Stomach smooth muscle (tissue), 2 donors: Measurements from ENCODE around the gene RECQL.

ENCODE experiments used
- H3K27ac ChIP-seq: one replicate; pipeline ENCODE4 v1.7.0; 2013; ENCODE audit warnings: mild to moderate bottlenecking, low read length, inconsistent platforms
- H3K27me3 ChIP-seq, 2 donors: one replicate each; pipeline ENCODE4 v1.7.0; 2013; ENCODE audit warnings: low read length in 2 of 2; ENCODE audit not compliant: insufficient read depth in 2 of 2, control insufficient read depth in 1 of 2
- H3K36me3 ChIP-seq, 2 donors: one replicate each; pipeline ENCODE4 v1.7.0; 2013; ENCODE audit warnings: low read length in 2 of 2; ENCODE audit not compliant: control insufficient read depth in 2 of 2, insufficient read depth in 2 of 2
- H3K4me1 ChIP-seq: one replicate; pipeline ENCODE4 v1.7.0; 2013; ENCODE audit warnings: low read length; ENCODE audit not compliant: control insufficient read depth, insufficient read depth
- H3K4me3 ChIP-seq, 2 donors: one replicate each; pipeline ENCODE4 v1.7.0; 2013; ENCODE audit warnings: low read length in 2 of 2
- H3K9ac ChIP-seq, 2 donors: one replicate each; pipeline ENCODE4 v1.7.0; 2013; ENCODE audit warnings: low read length in 2 of 2, mild to moderate bottlenecking in 1 of 2
- H3K9me3 ChIP-seq, 2 donors: one replicate each; pipeline ENCODE4 v1.7.0; 2013; ENCODE audit warnings: low read length in 2 of 2; ENCODE audit not compliant: control insufficient read depth in 2 of 2
- donor health status: healthy.
- donor health status: Pancreatic carcinoma.

Gene RECQL, protein sequence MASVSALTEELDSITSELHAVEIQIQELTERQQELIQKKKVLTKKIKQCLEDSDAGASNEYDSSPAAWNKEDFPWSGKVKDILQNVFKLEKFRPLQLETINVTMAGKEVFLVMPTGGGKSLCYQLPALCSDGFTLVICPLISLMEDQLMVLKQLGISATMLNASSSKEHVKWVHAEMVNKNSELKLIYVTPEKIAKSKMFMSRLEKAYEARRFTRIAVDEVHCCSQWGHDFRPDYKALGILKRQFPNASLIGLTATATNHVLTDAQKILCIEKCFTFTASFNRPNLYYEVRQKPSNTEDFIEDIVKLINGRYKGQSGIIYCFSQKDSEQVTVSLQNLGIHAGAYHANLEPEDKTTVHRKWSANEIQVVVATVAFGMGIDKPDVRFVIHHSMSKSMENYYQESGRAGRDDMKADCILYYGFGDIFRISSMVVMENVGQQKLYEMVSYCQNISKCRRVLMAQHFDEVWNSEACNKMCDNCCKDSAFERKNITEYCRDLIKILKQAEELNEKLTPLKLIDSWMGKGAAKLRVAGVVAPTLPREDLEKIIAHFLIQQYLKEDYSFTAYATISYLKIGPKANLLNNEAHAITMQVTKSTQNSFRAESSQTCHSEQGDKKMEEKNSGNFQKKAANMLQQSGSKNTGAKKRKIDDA

DNA sequence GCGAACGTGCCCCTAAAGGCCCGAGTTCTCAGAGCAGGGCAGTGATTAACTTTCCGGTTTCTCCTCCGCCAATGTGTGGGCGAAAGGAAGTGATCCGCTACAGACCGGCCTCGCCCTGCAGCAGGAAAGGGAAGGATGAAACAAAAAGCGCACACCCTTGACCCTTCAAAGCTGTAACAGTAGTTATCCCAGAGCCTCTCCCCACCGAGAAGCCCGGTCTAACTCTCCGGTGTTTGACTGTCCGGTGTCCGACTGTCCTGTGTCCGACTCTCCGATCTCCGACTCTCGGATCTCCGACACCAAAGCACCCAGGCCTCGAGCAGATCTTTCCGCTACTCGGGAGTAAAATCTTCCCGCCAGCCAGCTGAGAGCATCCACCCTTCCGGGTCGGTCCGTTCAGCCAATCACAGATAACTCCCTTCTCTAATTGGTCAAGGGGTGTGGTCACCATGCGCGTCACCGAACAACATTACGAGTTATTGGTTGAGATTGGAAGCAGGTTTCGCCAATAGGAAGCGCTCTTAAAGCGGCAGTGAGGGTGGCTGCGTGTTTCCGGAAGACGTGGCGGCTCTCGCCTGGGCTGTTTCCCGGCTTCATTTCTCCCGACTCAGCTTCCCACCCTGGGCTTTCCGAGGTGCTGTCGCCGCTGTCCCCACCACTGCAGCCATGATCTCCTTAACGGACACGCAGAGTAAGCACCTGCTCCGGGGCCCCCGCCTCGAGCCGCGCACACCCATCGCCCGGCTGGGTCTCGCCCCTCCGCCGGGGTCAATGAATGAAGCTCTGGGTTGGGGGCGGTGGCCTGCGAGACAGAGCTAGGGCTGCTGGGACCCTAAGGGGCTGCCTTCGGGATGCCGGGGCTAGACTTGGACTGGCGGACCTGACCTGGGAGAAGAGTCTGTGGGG is at the start of gene RECQL, which contains the start of gene GOLT1B:
TSS of gene RECQL (minus strand) at position 378 of the 906 bp plus-strand sequence. CDS start 2,065 bp downstream, outside the sequence.
TSS of gene GOLT1B (plus strand) at position 532 of the 906 bp plus-strand sequence. CDS start at position 667, 135 bp downstream.
- H3K4me3 ChIP-seq, result peak within 1 kb of the TSS; percentile 89 to 92
- peaks cover 14% of the 10 kb centered on the region for H3K4me1 ChIP-seq
- H3K27ac ChIP-seq, result peak within 1 kb of the TSS; percentile 79
- peak within 1 kb of the TSS; percentile 75 to 84 for H3K9ac ChIP-seq
- H3K36me3 ChIP-seq, result peaks cover 8 to 16% of the 10 kb centered on the region in 2 donors
- H3K27me3 ChIP-seq, result no peaks in the 10 kb centered on the region
- no peaks in the 10 kb centered on the region for H3K9me3 ChIP-seq

DNA sequence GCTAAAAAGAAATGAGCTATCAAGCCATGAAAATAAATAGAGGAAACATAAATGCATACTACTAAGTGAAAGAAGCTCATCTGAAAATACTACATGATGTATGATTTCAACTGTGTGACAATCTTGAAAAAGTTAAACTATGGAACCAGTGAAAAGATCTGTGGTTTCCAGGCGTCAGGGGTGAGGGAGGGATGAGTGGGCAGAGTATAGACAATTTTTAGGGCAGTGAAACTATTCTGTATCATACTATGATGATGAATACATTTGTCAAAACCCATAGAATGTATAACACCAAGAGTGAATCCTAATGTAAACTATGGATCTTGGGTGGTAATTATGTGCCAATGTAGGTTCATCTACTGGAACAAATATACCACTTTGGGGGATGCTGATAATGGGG is 46.0 kb upstream of the RECQL start:
- H3K4me1 ChIP-seq, result no peaks in the 10 kb centered on the region
- no peaks in the 10 kb centered on the region for H3K27me3 ChIP-seq
- no peak overlapping the region for H3K27ac ChIP-seq
- no peak overlapping the region for H3K9ac ChIP-seq
- H3K36me3 ChIP-seq, result no peaks in the 10 kb centered on the region
- no peaks in the 10 kb centered on the region for H3K9me3 ChIP-seq
- no peak overlapping the region for H3K4me3 ChIP-seq

DNA sequence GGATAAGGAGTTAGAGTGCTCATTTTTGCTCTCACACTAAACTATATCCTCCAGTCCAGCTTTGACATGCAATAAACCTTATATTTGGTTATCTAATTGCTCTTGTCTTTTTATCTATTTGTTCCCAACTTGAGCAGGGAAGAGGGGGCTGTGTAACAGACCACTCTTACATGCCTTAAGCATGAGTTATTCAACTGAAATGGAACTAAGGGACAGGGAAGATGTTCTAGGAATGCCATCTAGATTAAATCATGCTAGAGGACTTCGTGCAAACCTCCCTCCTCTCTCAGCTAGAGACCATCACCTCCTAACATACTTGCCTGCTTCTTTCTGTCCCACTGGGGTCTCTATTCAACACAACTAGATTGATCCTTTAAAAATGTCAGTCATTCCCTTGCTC is 45.3 kb upstream of the RECQL start:
- Histone ChIP-seq H3K27ac (no peak overlapping the region), H3K9ac (no peak overlapping the region), H3K36me3 (no peaks in the 10 kb centered on the region), H3K4me1 (no peaks in the 10 kb centered on the region), H3K4me3 (no peak overlapping the region), H3K27me3 (no peaks in the 10 kb centered on the region), H3K9me3 (no peaks in the 10 kb centered on the region)

DNA sequence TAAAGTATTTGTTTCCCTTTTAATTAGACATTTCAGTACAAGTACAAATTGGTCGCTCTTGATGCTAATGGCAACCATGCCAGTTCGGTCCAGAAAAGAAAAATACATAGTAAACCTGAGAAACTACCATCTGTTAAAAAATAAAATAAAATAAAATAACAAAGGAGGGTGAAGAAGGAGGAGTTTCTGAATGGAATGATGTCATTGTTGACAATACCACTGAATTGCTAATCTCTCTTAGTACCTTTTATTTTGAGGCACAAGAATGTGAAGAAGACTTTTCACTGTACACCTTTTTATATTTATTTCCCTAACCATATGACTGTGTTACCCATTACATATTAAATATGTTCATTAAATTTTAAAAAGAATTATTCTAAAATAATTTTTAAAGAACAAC is 44.1 kb upstream of the RECQL start:
- H3K9me3 ChIP-seq, result no peaks in the 10 kb centered on the region

DNA sequence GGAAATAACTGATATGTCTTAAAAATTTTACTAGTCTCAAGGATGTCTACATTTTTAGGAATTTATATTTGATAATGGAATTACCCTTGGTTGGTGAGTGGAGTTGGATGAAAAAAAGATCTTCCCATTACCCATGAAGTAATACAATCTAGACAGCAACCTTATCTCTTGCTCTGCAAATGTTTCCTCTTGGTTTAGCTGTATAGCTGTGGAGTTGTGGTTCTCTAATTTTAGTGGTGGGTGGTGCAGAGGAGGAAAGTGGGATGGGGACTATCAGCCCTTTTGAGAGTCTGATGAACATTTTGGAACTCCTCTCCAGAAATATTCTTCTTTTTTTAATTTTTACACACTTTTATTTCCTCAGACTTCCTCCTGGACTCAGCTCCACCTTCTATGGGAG is 41.7 kb upstream of the RECQL start:
- no peak overlapping the region for H3K9ac ChIP-seq
- H3K4me3 ChIP-seq, result no peak overlapping the region
- no peaks in the 10 kb centered on the region for H3K27me3 ChIP-seq
- H3K4me1 ChIP-seq, result no peaks in the 10 kb centered on the region
- H3K9me3 ChIP-seq, result no peaks in the 10 kb centered on the region
- H3K27ac ChIP-seq, result no peak overlapping the region
- H3K36me3 ChIP-seq, result no peaks in the 10 kb centered on the region

More for the DNA sequence above, 44.1 kb upstream of the RECQL start:
- Histone ChIP-seq H3K4me3 (no peak overlapping the region), H3K9ac (no peak overlapping the region), H3K36me3 (no peaks in the 10 kb centered on the region), H3K4me1 (no peaks in the 10 kb centered on the region), H3K27ac (no peak overlapping the region), H3K27me3 (no peaks in the 10 kb centered on the region)

DNA sequence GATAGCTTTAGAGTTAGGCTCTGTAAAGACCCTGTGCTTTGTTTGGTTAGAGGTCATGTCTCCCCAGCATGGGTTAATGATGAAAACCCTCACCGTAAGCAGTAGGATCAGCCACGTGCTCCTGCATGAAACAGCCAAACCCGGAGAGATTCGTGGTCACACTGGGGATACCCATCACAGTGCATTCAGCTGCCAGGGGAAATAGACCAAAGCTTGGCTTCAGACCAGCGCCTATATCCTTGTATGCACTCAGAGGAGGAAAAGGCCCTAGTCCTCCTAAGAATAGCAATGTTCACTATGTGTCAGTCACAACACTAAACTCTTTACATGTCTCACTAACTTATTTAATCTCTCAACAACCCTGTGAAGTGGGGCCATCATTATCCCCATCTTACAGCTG is 41.0 kb upstream of the RECQL start:
- no peaks in the 10 kb centered on the region for H3K4me1 ChIP-seq
- H3K36me3 ChIP-seq, result no peaks in the 10 kb centered on the region
- no peaks in the 10 kb centered on the region for H3K9me3 ChIP-seq
- no peak overlapping the region for H3K4me3 ChIP-seq
- no peaks in the 10 kb centered on the region for H3K27me3 ChIP-seq
- H3K9ac ChIP-seq, result no peak overlapping the region
- no peak overlapping the region for H3K27ac ChIP-seq

DNA sequence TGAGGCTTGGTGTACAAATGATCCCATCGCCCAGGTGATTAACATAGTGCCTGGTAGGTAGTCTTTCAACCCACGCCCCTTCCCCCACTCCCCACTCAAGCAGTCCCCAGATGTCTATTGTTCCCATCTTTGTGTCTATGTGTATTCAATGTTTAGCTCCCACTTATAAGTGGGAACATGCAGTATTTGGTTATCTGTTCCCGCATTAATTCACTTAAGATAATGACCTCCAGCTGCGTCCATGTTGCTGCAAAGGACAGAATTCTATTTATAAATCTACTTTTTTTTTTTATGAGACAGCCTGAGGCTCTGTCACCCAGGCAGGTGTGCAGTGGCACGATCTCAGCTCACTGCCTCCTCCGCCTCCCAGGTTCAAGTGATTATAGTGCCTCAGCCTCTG is 40.3 kb upstream of the RECQL start:
- H3K4me3 ChIP-seq, result no peak overlapping the region
- no peaks in the 10 kb centered on the region for H3K27me3 ChIP-seq
- H3K4me1 ChIP-seq, result no peaks in the 10 kb centered on the region
- H3K27ac ChIP-seq, result no peak overlapping the region
- H3K9me3 ChIP-seq, result no peaks in the 10 kb centered on the region
- no peaks in the 10 kb centered on the region for H3K36me3 ChIP-seq
- H3K9ac ChIP-seq, result no peak overlapping the region

DNA sequence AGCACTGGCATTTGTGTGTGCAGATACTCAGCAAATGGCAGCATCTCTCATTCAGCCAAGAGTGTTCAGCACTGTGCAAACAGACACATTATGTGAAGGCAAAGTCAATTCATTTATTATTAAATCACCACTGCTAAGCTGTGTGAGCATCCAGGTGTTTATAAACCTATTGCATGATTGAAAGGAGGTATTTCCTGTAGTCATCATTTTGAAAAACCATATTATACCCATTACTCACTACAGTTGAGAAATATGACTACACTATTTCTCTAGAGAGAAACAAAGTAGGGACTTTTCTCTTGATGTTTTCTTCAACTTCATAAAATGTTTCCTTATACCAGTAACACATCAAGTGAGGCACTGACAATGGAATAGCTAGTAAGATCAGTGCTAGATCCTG is 38.4 kb upstream of the RECQL start:
- no peaks in the 10 kb centered on the region for H3K4me1 ChIP-seq
- H3K9me3 ChIP-seq, result no peaks in the 10 kb centered on the region
- no peak overlapping the region for H3K9ac ChIP-seq
- no peak overlapping the region for H3K27ac ChIP-seq
- H3K27me3 ChIP-seq, result no peaks in the 10 kb centered on the region
- no peaks in the 10 kb centered on the region for H3K36me3 ChIP-seq
- H3K4me3 ChIP-seq, result no peak overlapping the region

DNA sequence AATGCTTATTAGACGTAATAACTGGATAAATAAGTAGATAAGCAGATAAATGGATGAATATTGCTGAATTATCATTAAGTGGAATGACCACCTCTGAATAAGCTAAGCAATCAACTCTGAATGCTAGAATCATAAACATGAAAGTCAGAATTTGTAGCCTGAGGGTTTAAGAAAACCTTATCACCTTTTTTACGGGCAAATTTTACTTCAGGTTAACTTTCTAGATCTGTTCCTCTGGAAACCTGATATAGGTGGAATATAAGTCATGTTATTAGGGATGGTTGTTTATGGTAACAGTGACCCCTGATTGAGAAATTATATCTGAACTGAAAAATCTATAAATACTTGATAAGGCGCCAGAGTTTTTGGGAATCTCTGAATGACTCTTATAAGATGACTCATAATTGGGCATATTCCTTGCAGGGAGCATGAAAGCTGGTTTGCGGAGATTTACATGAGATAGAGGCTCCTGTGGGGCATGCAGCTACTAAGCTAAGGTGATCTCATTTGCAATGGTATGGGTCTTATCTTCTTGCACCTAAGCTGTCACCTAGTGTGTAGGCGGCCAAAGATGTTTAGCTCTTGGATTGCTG is 36.7 kb upstream of the RECQL start:
- H3K9ac ChIP-seq, result no peak overlapping the region
- no peaks in the 10 kb centered on the region for H3K9me3 ChIP-seq
- no peaks in the 10 kb centered on the region for H3K4me1 ChIP-seq
- no peaks in the 10 kb centered on the region for H3K36me3 ChIP-seq
- no peak overlapping the region for H3K27ac ChIP-seq
- no peaks in the 10 kb centered on the region for H3K27me3 ChIP-seq
- no peak overlapping the region for H3K4me3 ChIP-seq

DNA sequence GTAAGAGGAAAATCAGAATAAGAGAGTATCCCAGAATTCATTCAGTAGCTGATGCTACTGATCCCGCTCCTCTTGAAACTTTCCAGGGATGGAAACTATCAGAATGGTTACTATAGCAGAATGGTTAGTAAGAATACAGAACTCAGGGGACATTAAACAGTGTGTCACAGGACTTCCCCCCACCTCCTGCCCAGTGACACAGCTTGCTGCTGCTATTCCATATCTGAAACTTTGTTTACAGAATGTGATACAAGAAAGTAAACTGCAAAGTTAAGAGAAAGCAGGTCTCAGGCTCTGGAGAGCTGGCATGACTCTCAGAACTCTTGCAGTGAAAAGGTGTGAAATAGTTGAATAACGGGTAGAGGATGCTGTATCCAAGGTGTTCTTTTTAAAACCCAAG is 28.0 kb upstream of the RECQL start:
- Histone ChIP-seq H3K4me1 (peaks cover 5% of the 10 kb centered on the region), H3K27ac (peak overlapping the region; percentile 59), H3K9ac (no peak overlapping the region), H3K9me3 (no peaks in the 10 kb centered on the region), H3K36me3 (no peaks in the 10 kb centered on the region), H3K4me3 (peak overlapping the region; percentile 18 to 24), H3K27me3 (no peaks in the 10 kb centered on the region)
